PC-3 (cell line): ENCODE measurements around the gene LRRC71. TPM values are rescaled to one million over a fixed set of nuclear protein-coding genes. Genes with fewer than 3 reads are reported as not detected.

Experiments
- ATAC-seq: fragments of 200-7000 bp; cut with Tn5 transposase; 2 replicates; pipeline ENCODE4 v1.9.1; 2020; ENCODE audit warnings: mild to moderate bottlenecking, moderate library complexity
- BruUV-seq: library from RNA; stranded (reverse); fragments of 400-500 nt; replicated peaks from 2 replicates; lab custom pipeline; 2021; lab: Mats Ljungman, UMichigan
- CTCF ChIA-PET: fragments of 300-600 bp; sonication (Branson Sonifier 250); formaldehyde crosslinking; loops from one replicate; lab custom pipeline; 2022; ENCODE audit warnings: antibody characterized with exemption; lab: Charles Lee
- POLR2A ChIA-PET: fragments of 300-600 bp; sonication (Branson Sonifier 250); formaldehyde crosslinking; loops from one replicate; lab custom pipeline; 2022; ENCODE audit warnings: antibody characterized with exemption; ENCODE audit not compliant: unreplicated experiment; lab: Charles Lee
- DNase-seq: peaks from one replicate; pipeline ENCODE4 v3.0.0-alpha.2; 2015
- H2AFZ ChIP-seq: fragments of 300-600 bp; sonication (generic); 2 replicates; pipeline ENCODE4 v1.6.0; 2016; ENCODE audit warnings: antibody characterized with exemption, low read length
- H3F3A ChIP-seq: fragments of 300-600 bp; sonication (generic); one replicate; pipeline ENCODE4 v1.6.0; 2017; ENCODE audit warnings: antibody characterized with exemption, low read length, control low read depth, mild to moderate bottlenecking; ENCODE audit not compliant: unreplicated experiment
- H3K27ac ChIP-seq: fragments of 300-600 bp; sonication (generic); 2 replicates; pipeline ENCODE4 v1.5.1; 2016; ENCODE audit warnings: mild to moderate bottlenecking, low read length
- H3K27me3 ChIP-seq: fragments of 300-600 bp; sonication (generic); 2 replicates; pipeline ENCODE4 v1.6.1; 2016; ENCODE audit warnings: low read length, mixed read lengths
- H3K36me3 ChIP-seq: fragments of 300-600 bp; sonication (generic); 2 replicates; pipeline ENCODE4 v1.6.1; 2016; ENCODE audit warnings: low read depth, mixed run types, low read length, mixed read lengths
- H3K4me1 ChIP-seq: fragments of 300-600 bp; sonication (generic); 2 replicates; pipeline ENCODE4 v1.5.1; 2016; ENCODE audit warnings: low read length; ENCODE audit not compliant: insufficient read depth
- H3K4me2 ChIP-seq: fragments of 300-600 bp; sonication (generic); 2 replicates; pipeline ENCODE4 v1.6.0; 2016; ENCODE audit warnings: low read length
- H3K4me3 ChIP-seq: fragments of 300-600 bp; sonication (generic); 2 replicates; pipeline ENCODE4 v1.5.1; 2016; ENCODE audit warnings: mild to moderate bottlenecking, low read length, mixed read lengths
- H3K79me2 ChIP-seq: fragments of 300-600 bp; sonication (generic); 2 replicates; pipeline ENCODE4 v1.6.1; 2017; ENCODE audit warnings: low read length, mixed read lengths
- H3K9ac ChIP-seq: fragments of 300-600 bp; sonication (generic); 2 replicates; pipeline ENCODE4 v1.6.0; 2016; ENCODE audit warnings: mild to moderate bottlenecking, low read length
- H3K9me2 ChIP-seq: fragments of 300-600 bp; sonication (generic); replicated peaks from 2 replicates; pipeline ENCODE4 v1.6.1; 2016; ENCODE audit warnings: mixed run types, low read length, mixed read lengths
- H3K9me3 ChIP-seq: fragments of 300-600 bp; sonication (generic); 2 replicates; pipeline ENCODE4 v1.6.1; 2016; ENCODE audit warnings: low read length, mixed read lengths
- H4K20me1 ChIP-seq: fragments of 300-600 bp; sonication (generic); 2 replicates; pipeline ENCODE4 v1.6.1; 2016; ENCODE audit warnings: low read length, mixed read lengths
- EZH2 ChIP-seq: fragments of 300-600 bp; sonication (generic); IDR thresholded peaks from one replicate; pipeline ENCODE4 v1.6.1; 2017; ENCODE audit warnings: antibody characterized with exemption, mild to moderate bottlenecking, low read length; ENCODE audit not compliant: unreplicated experiment
- EZH2phosphoT487 ChIP-seq: fragments of 300-600 bp; sonication (generic); IDR thresholded peaks from 2 replicates; pipeline ENCODE4 v1.6.1; 2018; ENCODE audit warnings: mild to moderate bottlenecking, antibody characterized with exemption, low read length, borderline replicate concordance
- intact Hi-C: fragments of 100-400 bp; cut with micrococcal nuclease; formaldehyde crosslinking; loops from 2 replicates; pipeline ENCODE4 v1.9.0; 2023
- total RNA-seq: library from RNA; depleted of rRNA; stranded (reverse); fragments of >200 nt; gene quantifications from 2 replicates; pipeline ENCODE4 v1.2.3, GENCODE V29; 2014
- TF ChIP-seq, protein P1 (sequence below): fragments of 300-600 bp; sonication (generic); conservative IDR thresholded peaks from 2 replicates; pipeline ENCODE4 v1.5.1; 2017; ENCODE audit warnings: antibody characterized with exemption, low read depth, mild to moderate bottlenecking, low read length

LRRC71 gene
- total RNA-seq, 1 experiment from 2014 or later: 0.11 TPM

DNA sequence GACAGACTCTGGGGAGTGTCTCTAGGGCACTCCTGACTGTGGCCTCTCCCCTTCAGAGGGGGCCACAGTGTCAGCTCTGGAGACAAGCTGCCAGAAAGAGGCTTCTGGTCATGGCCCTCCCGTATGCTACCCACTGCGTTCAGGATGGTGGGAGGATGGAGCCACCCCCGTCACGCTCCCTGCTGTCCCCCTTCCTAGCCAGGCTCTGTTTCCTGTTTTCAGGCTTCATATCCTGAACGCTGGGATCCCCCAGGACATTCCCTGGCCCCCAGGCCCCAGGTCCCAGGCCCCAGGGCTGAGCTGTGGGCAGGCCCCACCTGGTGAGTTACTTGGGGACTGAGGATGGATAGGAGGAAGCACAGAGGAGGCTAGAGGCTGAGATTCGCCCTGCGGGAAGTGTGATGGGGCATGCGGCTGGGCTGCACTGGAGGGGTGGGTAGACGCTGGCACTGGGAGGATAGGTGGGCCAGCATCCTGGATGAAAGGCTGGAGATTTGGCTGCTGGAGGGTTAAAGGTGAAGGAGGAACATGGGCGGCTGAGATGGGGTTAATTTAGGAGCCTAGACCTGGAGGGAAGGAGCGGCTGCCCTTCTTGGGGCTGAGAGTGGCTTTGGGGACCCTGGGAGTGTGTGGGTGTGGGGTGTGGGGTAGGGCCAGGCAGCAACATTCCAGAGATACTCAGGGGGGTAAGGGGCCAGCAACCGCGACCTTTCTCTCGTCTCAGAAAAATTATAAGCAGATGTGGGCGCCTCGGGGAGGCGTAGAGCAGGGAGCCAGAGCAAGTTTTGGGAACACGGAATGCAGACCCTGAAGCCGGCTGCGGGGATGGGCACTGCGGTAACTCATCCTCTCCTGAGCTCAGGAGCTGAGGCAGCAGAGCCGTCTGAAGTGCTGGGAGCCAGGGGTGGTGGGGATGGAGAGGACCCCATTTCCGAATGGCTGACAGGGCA lies 18.2 kb upstream of the LRRC71 start:
- no TSS peak for BruUV-seq
- no peaks in the 10 kb centered on the region for H3K79me2 ChIP-seq
- ChIA-PET CTCF (no interaction called here), POLR2A (no interaction called here)
- DNase-seq: no peak
- H3K4me2 ChIP-seq: no peak overlapping the region
- H3K9me3 ChIP-seq: no peaks in the 10 kb centered on the region
- ATAC-seq: no peak
- H3K36me3 ChIP-seq: no peaks in the 10 kb centered on the region
- H3F3A ChIP-seq: peaks cover 5% of the 10 kb centered on the region
- H3K27me3 ChIP-seq: no peaks in the 10 kb centered on the region
- H2AFZ ChIP-seq: no peak overlapping the region
- TF ChIP-seq, protein P1, sequence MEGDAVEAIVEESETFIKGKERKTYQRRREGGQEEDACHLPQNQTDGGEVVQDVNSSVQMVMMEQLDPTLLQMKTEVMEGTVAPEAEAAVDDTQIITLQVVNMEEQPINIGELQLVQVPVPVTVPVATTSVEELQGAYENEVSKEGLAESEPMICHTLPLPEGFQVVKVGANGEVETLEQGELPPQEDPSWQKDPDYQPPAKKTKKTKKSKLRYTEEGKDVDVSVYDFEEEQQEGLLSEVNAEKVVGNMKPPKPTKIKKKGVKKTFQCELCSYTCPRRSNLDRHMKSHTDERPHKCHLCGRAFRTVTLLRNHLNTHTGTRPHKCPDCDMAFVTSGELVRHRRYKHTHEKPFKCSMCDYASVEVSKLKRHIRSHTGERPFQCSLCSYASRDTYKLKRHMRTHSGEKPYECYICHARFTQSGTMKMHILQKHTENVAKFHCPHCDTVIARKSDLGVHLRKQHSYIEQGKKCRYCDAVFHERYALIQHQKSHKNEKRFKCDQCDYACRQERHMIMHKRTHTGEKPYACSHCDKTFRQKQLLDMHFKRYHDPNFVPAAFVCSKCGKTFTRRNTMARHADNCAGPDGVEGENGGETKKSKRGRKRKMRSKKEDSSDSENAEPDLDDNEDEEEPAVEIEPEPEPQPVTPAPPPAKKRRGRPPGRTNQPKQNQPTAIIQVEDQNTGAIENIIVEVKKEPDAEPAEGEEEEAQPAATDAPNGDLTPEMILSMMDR: no peak
- TF ChIP-seq EZH2: no peak
- TF ChIP-seq EZH2phosphoT487: no peak
- intact Hi-C loops: no loop called here
- H3K9ac ChIP-seq: no peak overlapping the region
- no peaks in the 10 kb centered on the region for H4K20me1 ChIP-seq
- H3K9me2 ChIP-seq: no peaks in the 10 kb centered on the region
- no peak overlapping the region for H3K27ac ChIP-seq
- H3K4me3 ChIP-seq: no peak overlapping the region
- peaks cover 23% of the 10 kb centered on the region for H3K4me1 ChIP-seq

DNA sequence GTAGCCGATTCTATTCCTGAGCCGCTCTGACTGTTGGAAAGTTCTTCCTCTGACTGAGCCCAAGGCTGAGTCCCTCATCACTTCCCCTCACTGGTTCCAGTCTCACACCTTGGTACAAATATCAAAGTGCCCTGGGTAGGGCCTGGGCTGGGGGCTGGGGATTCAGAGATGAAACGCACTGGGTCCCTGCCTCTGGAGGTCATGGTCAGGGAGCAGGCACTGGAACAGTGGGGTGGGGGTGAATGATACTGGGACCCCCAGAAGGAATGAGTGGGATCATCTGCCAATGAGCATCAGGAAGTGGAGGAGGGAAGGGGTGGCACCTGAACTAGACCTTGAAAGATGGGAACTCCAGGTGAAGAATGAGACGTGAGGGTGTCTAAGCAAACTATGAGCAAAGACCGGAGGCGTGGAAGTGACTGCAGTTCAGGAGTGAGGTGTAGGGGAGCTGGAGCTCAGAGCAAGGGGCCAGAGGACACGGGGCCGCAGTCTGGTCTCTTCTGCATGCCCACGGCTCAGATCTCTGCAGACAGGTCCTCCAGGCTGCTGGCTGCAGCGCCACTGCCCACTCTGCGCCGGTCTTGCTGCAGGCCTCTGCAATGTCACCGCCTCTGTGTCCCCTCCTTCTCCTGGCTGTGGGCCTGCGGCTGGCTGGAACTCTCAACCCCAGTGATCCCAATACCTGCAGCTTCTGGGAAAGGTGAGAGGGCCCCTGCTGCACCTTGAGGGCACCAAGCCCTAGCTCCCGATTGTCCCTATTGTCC lies 16.9 kb upstream of the LRRC71 start:
- CTCF ChIA-PET: no interaction called here
- Histone ChIP-seq H3K4me1 (peaks cover 19% of the 10 kb centered on the region), H3K79me2 (no peaks in the 10 kb centered on the region), H3K4me2 (no peak overlapping the region), H3K27me3 (no peaks in the 10 kb centered on the region), H2AFZ (no peak overlapping the region), H3K9ac (no peak overlapping the region), H3K9me2 (no peaks in the 10 kb centered on the region), H4K20me1 (no peaks in the 10 kb centered on the region), H3K4me3 (no peak overlapping the region), H3K27ac (no peak overlapping the region), H3K36me3 (no peaks in the 10 kb centered on the region), H3F3A (no peaks in the 10 kb centered on the region), H3K9me3 (no peaks in the 10 kb centered on the region)
- no TSS peak for BruUV-seq
- DNase-seq (no peak), ATAC-seq (no peak)
- intact Hi-C loops: no loop called here
- TF ChIP-seq, protein P1: no peak
- TF ChIP-seq EZH2phosphoT487 (no peak), EZH2 (no peak)
- POLR2A ChIA-PET: no interaction called here
